Left ventricle myocardium superior (tissue), 1 donor: Measurements from ENCODE around the gene ETS2. TPM values are rescaled to one million over a fixed set of nuclear protein-coding genes. Genes with fewer than 3 reads are reported as not detected.

Experiments used
- ATAC-seq: fragments of 200-7000 bp; cut with Tn5 transposase; one replicate; pipeline ENCODE4 v1.9.1; 2020; ENCODE audit warnings: mild to moderate bottlenecking, moderate library complexity
- DNase-seq: peaks from one replicate; pipeline ENCODE4 v3.0.0-alpha.2; 2020
- intact Hi-C: fragments of 100-400 bp; cut with micrococcal nuclease; formaldehyde crosslinking; loops from one replicate; pipeline ENCODE4 v1.11.0; 2022
- long read RNA-seq: library from polyadenylated mRNA; unstranded; transcript quantifications from one replicate; pipeline ENCODE4 v2.0.0, GENCODE V29; 2021
- total RNA-seq: library from RNA; stranded (reverse); fragmentation: NEBNext Ultra II Directional; extraction: Animal tissue kit (Norgen Biotek cat#: 25700); gene quantifications from one replicate; pipeline ENCODE4 v1.2.1, GENCODE V29; 2021
- donor health status: DM: no; HTN: yes; CAD: no; lungs with severe emphysema.

ETS2 gene
- total RNA-seq = 43.8 TPM
- long read RNA-seq, transcript ETS2-202 (10 exons, 3,766 nt) = major isoform, 19 of 56 reads
- long read RNA-seq, partial matches to known transcripts = 32 of 56 reads
- long read RNA-seq, other reads (novel, unspliced or antisense) = 5 of 56 reads

- DNase-seq (peak; percentile 93), ATAC-seq (peak; percentile 94)
- intact Hi-C loops = loop anchor here (10.0 kb wide), 3 partner anchors 61 to 319 kb away; no protein-coding TSS in a partner anchor
Observed at GRCh38 chr21:38805328-38806152, at the start of gene ETS2. ETS2 (plus strand) TSS chr21:38805929; CDS start chr21:38810035, 4,106 bp downstream.

- intact Hi-C loops = no loop called here
- peak; percentile 53 for ATAC-seq
- no peak for DNase-seq
Observed at GRCh38 chr21:38756746-38757145, 49.0 kb upstream of the ETS2 start.

GRCh38 chr21:38758501-38759214, 47.1 kb upstream of the ETS2 start:
- ATAC-seq = no peak
- intact Hi-C loops = no loop called here

GRCh38 chr21:38759413-38759812, 46.3 kb upstream of the ETS2 start:
- ATAC-seq (no peak), DNase-seq (no peak)
- intact Hi-C loops = no loop called here

More at GRCh38 chr21:38758501-38759214, 47.1 kb upstream of the ETS2 start:
- no peak for DNase-seq

- intact Hi-C loops = no loop called here
- no peak for DNase-seq
- peak; percentile 17 for ATAC-seq
Observed at GRCh38 chr21:38760017-38760761, 45.5 kb upstream of the ETS2 start.

- DNase-seq (no peak), ATAC-seq (no peak)
- intact Hi-C loops = no loop called here
Observed at GRCh38 chr21:38760762-38761155, 45.0 kb upstream of the ETS2 start.

GRCh38 chr21:38761531-38761930, 44.2 kb upstream of the ETS2 start:
- DNase-seq (no peak), ATAC-seq (peak; percentile 34)
- intact Hi-C loops = no loop called here

GRCh38 chr21:38765056-38765455, 40.7 kb upstream of the ETS2 start:
- intact Hi-C loops = no loop called here
- ATAC-seq = no peak
- no peak for DNase-seq

- ATAC-seq = no peak
- no peak for DNase-seq
- intact Hi-C loops = no loop called here
Observed at GRCh38 chr21:38766987-38767722, 38.6 kb upstream of the ETS2 start.

- no peak for ATAC-seq
- intact Hi-C loops = no loop called here
Observed at GRCh38 chr21:38768471-38769063, 37.2 kb upstream of the ETS2 start.

GRCh38 chr21:38769191-38769780, 36.4 kb upstream of the ETS2 start:
- intact Hi-C loops = no loop called here
- DNase-seq (no peak), ATAC-seq (no peak)

More at GRCh38 chr21:38768471-38769063, 37.2 kb upstream of the ETS2 start:
- no peak for DNase-seq

- intact Hi-C loops = no loop called here
- DNase-seq (no peak), ATAC-seq (no peak)
Observed at GRCh38 chr21:38770660-38771059, 35.1 kb upstream of the ETS2 start.

GRCh38 chr21:38771536-38771935, 34.2 kb upstream of the ETS2 start:
- DNase-seq (no peak), ATAC-seq (no peak)
- intact Hi-C loops = no loop called here

- intact Hi-C loops = no loop called here
- no peak for ATAC-seq
- no peak for DNase-seq
Observed at GRCh38 chr21:38772646-38773045, 33.1 kb upstream of the ETS2 start.

GRCh38 chr21:38773099-38774061, 32.3 kb upstream of the ETS2 start:
- ATAC-seq (peak; percentile 87), DNase-seq (peak; percentile 50)
- intact Hi-C loops = no loop called here

GRCh38 chr21:38774152-38774551, 31.6 kb upstream of the ETS2 start:
- ATAC-seq (peak; percentile 48), DNase-seq (no peak)
- intact Hi-C loops = no loop called here
